Measurements from ENCODE around the gene F8. TPM values are rescaled to one million over a fixed set of nuclear protein-coding genes. Genes with fewer than 3 reads are reported as not detected.

F8 gene
- total RNA-seq, 2 donors from 2014 or later, result 5.5 to 6.0 TPM

- H3K27ac Mint-ChIP-seq, result no peak overlapping the region
- no peak overlapping the region for H3K27ac ChIP-seq (ENCODE audit: low read depth, low read length)
- H3K4me3 Mint-ChIP-seq, result no peak overlapping the region
- WGBS, 2 experiments (ENCODE audit: insufficient coverage in 1 of 2, insufficient read length in 1 of 2), result 90% methylated on average over 2 of the region's 3 CpGs; no CpG with 5 or more reads in 1 of the 2 experiments
- no peak for TF ChIP-seq CTCF (conservative IDR thresholded peaks at IDR 0.05)
- no peak for DNase-seq
- H3K36me3 ChIP-seq (ENCODE audit: control insufficient read depth, insufficient read depth, low read length), result no peaks in the 10 kb centered on the region
- no peaks in the 10 kb centered on the region for H3K4me1 ChIP-seq (ENCODE audit: control insufficient read depth, insufficient read depth, low read length)
- H3K27me3 ChIP-seq (ENCODE audit: control insufficient read depth, insufficient read depth, low read length, poor library complexity, severe bottlenecking), result no peaks in the 10 kb centered on the region
- peaks cover 9% of the 10 kb centered on the region for H3K4me1 Mint-ChIP-seq
- H3K9ac ChIP-seq (ENCODE audit: extremely low read depth, low read length, poor library complexity, severe bottlenecking), result no peak overlapping the region
- no peaks in the 10 kb centered on the region for H3K27me3 Mint-ChIP-seq (ENCODE audit: insufficient read depth)
- peaks cover 23% of the 10 kb centered on the region for H3K9me3 Mint-ChIP-seq
- no peaks in the 10 kb centered on the region for H3K36me3 Mint-ChIP-seq (ENCODE audit: low read depth)
- H3K4me3 ChIP-seq (ENCODE audit: low read length), result no peak overlapping the region
- no peaks in the 10 kb centered on the region for H3K9me3 ChIP-seq (ENCODE audit: control insufficient read depth, low read length)
Measured at GRCh38 chrX:154986826-154987575, 35.5 kb downstream of the F8 start.

GRCh38 chrX:154981116-154981411, 41.5 kb downstream of the F8 start:
- H3K9ac ChIP-seq (ENCODE audit: extremely low read depth, low read length, poor library complexity, severe bottlenecking), result no peak overlapping the region
- 49% methylated on average over 5 of the region's 6 CpGs; no CpG with 5 or more reads in 1 of the 2 experiments for WGBS, 2 experiments (ENCODE audit: insufficient coverage in 1 of 2, insufficient read length in 1 of 2)
- no peak for DNase-seq
- H3K27ac Mint-ChIP-seq, result no peak overlapping the region
- peaks cover 4% of the 10 kb centered on the region for H3K4me1 Mint-ChIP-seq
- H3K36me3 ChIP-seq (ENCODE audit: control insufficient read depth, insufficient read depth, low read length), result no peaks in the 10 kb centered on the region
- no peaks in the 10 kb centered on the region for H3K27me3 ChIP-seq (ENCODE audit: control insufficient read depth, insufficient read depth, low read length, poor library complexity, severe bottlenecking)
- no peaks in the 10 kb centered on the region for H3K4me1 ChIP-seq (ENCODE audit: control insufficient read depth, insufficient read depth, low read length)
- no peak overlapping the region for H3K4me3 Mint-ChIP-seq
- peak; percentile 7 for TF ChIP-seq CTCF (conservative IDR thresholded peaks at IDR 0.05)
- H3K36me3 Mint-ChIP-seq (ENCODE audit: low read depth), result no peaks in the 10 kb centered on the region
- peaks cover 62% of the 10 kb centered on the region for H3K9me3 Mint-ChIP-seq
- H3K4me3 ChIP-seq (ENCODE audit: low read length), result no peak overlapping the region
- no peak overlapping the region for H3K27ac ChIP-seq (ENCODE audit: low read depth, low read length)
- no peaks in the 10 kb centered on the region for H3K9me3 ChIP-seq (ENCODE audit: control insufficient read depth, low read length)
- no peaks in the 10 kb centered on the region for H3K27me3 Mint-ChIP-seq (ENCODE audit: insufficient read depth)

- Histone ChIP-seq H3K9me3 (ENCODE audit: control insufficient read depth, low read length) (no peaks in the 10 kb centered on the region), H3K27ac (ENCODE audit: low read depth, low read length) (no peak overlapping the region), H3K4me3 (ENCODE audit: low read length) (no peak overlapping the region), H3K27me3 (ENCODE audit: control insufficient read depth, insufficient read depth, low read length, poor library complexity, severe bottlenecking) (no peaks in the 10 kb centered on the region), H3K9ac (ENCODE audit: extremely low read depth, low read length, poor library complexity, severe bottlenecking) (no peak overlapping the region), H3K36me3 (ENCODE audit: control insufficient read depth, insufficient read depth, low read length) (no peaks in the 10 kb centered on the region), H3K4me1 (ENCODE audit: control insufficient read depth, insufficient read depth, low read length) (no peaks in the 10 kb centered on the region)
- H3K4me3 Mint-ChIP-seq, result no peak overlapping the region
- 10 to 22% methylated on average over 3 to 10 of the region's 11 CpGs for WGBS, 2 experiments (ENCODE audit: insufficient coverage in 1 of 2, insufficient read length in 1 of 2)
- no peaks in the 10 kb centered on the region for H3K36me3 Mint-ChIP-seq (ENCODE audit: low read depth)
- H3K27me3 Mint-ChIP-seq (ENCODE audit: insufficient read depth), result no peaks in the 10 kb centered on the region
- H3K27ac Mint-ChIP-seq, result no peak overlapping the region
- peak; percentile 79 for TF ChIP-seq CTCF (conservative IDR thresholded peaks at IDR 0.05)
- peak; percentile 88 for DNase-seq
- H3K4me1 Mint-ChIP-seq, result peaks cover 4% of the 10 kb centered on the region
- peaks cover 63% of the 10 kb centered on the region for H3K9me3 Mint-ChIP-seq
Measured at GRCh38 chrX:154980330-154981115, 42.0 kb downstream of the F8 start.
